GF-D8 (cell line): ENCODE data around the gene KCNAB1.
"Not testable (repeated sequence)": the region's sequence is repeated elsewhere in the genome, so short reads cannot be mapped to it uniquely, and the experiment has no call there.

Experiments used
- DNase-seq: peaks from one replicate; lab custom pipeline; 2025; lab: John Stamatoyannopoulos, UW

Gene KCNAB1

DNA sequence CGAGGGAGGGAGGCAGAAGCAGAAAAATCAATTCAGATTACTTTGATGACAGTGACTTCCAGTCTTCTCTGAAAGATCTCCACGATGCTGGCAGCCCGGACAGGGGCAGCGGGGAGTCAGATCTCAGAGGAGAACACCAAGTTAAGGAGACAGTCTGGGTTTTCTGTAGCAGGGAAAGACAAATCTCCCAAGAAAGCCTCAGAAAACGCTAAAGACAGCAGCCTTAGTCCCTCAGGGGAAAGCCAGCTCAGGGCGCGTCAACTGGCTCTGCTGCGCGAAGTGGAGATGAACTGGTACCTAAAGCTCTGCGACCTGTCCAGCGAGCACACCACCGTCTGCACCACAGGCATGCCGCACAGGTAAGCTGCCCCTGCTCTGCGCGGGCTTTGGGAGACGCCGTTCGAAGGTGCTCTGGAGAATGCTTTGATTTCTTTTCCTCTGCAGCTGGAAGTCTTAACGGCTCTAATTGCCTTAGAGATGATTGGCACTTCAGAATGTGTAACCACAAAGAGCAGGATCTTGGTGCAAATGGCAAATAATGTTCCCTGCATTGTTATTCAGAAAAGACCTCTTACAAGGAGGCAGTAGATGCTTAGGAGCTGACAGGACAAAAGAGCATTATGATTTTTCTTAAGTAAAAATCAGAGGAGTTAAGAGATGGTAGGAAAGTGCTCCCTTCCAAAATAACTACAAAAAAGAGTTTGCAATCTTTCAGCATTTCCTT, at the start of gene KCNAB1:
TSS of gene KCNAB1 (plus strand) at position 51 of the 724 bp plus-strand sequence.
- DNase-seq = no peak

DNA sequence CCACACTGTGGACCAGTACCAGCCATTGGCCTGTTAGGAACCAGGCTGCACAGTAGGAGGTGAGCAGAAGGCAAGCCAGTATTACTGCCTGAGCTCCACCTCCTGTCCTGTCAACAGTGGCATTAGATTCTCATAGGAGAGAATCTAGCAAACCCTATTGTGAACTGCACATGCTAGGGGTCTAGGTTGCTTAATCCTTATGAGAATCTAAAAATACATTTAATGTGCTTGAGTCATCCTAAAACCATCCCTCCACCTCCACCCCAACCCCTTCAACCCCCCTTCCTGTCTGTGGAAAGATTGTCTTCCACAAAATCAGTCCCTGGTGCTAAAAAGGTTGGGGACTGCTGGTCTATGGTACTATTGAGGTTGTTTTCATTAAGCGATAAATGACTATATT, 49.3 kb upstream of the KCNAB1 start:
- DNase-seq = no peak

DNA sequence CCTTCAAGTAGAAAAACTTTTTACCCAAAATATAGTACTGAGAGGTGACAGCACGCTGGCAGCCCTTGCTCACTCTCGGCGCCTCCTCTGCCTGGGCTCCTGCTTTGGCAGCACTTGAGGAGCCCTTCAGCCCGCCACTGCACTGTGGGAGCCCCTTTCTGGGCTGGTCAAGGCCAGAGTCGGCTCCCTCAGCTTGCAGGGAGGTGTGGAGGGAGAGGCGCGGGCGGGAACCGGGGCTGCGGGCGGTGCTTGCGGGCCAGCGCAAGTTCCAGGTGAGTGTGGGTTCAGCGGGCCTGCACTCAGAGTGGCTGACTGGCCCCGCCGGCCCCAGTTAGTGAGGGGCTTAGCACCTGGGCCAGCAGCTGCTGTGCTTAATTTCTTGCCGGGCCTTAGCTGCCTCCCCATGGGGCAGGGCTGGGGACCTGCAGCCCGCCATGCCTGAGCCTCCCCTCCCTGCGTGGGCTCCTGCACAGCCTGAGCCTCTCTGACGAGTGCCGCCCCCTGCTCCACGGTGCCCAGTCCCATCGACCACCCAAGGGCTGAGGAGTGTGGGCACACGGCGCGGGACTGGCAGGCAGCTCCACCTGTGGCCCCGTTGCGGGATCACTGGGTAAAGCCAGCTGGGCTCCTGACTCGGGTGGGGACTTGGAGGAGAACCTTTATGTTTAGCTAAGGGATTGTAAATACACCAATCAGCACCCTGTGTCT, 47.3 kb upstream of the KCNAB1 start:
- not testable (repeated sequence) for DNase-seq

DNA sequence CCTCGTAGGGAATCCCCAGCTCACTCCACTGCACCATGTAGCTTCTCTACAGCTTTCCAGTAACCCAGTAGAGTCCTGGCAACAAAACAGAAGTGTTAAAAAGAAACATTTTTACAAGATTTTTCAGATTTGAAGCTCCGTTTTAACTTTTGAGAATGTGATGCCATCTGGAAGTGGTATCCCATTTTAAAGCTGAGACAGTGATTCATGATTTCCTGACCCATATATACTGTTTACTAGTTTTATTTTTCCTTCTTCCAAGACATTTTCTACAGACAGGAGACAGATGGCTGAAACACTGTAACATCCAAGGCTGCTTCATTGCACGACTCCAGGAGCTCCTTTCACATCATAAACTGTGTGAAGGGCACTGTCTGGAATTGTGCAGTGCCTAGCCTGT, 30.3 kb upstream of the KCNAB1 start:
- DNase-seq = no peak

DNA sequence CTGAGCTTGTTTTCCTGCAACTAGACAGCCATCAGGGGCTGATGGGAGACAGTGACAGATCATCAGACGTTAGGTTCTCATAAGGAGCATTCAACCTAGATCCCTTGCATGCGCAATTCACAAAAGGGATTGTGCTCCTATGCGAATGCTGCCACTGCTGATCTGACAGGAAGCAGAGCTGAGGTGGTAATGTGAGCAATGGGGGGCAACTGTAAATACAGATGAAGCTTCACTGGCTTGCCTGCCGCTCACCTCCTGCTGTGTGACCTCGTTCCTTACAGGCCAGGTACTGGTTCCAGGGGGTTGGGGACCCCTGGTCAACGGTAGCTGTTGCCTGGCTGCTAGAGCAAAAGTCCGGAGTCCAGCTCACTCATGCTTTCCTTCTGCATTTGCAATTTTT, 26.4 kb upstream of the KCNAB1 start:
- DNase-seq = no peak

DNA sequence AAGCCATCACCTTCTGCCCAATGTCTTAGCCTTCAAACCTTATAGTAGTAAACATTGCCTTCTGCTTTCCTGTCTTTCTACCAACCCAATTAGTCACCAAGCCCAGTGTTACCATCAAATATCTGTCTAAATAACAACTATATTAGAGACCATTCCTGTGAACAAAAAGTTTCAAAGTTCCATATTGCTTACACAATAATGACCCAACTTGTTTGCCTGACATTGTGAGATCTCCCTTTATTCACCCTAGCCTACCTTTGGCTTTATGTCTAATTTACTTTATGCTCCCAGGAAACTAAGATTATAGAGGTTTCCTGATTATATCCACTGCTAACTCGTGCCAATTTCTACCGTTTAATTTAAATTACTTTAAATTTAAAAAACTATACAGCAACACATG, 26.0 kb upstream of the KCNAB1 start:
- DNase-seq = no peak

DNA sequence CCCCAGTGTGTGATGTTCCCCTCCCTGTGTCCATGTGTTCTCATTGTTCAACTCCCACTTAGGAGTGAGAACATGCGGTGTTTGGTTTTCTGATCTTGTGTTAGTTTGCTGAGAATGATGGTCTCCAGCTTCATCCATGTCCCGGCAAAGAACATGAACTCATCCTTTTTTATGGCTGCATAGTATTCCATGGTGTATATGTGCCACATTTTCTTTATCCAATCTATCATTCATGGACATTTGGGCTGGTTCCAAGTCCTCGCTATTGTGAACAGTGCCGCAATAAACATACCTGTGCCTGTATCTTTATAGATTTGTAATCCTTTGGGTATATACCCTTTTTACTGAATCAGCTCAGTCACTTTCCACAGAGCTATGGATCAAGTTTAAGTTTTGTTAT, 24.7 kb upstream of the KCNAB1 start:
- DNase-seq = not testable (repeated sequence)

DNA sequence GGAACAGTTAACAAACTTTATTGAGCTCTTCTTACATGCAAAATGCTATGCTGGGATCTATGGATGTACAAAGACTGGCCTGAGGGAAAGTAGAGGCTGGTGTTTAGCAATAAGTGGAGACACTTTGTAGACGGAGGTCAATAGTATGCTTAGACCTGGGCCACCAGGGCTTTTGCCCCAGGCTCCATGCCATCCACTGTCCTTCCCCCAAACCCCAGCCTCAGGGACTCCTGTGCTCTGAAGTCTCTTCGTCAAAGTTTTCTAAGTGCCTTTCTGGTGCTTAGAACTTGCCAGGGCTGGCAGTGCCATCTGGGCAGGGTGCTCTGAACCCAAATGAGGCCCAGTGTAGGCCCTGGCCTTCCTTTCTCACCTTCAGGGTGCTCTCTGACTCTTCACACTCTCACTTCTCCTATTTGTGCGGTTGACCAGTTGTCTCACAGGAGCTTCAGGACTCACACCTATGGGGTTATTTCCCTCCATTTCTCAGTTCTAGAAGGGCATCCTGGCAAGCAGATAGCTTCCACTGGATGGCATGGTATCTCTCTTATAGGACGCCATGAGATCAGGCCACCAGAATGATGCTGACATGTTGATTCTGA, 21.8 kb upstream of the KCNAB1 start:
- DNase-seq = no peak

DNA sequence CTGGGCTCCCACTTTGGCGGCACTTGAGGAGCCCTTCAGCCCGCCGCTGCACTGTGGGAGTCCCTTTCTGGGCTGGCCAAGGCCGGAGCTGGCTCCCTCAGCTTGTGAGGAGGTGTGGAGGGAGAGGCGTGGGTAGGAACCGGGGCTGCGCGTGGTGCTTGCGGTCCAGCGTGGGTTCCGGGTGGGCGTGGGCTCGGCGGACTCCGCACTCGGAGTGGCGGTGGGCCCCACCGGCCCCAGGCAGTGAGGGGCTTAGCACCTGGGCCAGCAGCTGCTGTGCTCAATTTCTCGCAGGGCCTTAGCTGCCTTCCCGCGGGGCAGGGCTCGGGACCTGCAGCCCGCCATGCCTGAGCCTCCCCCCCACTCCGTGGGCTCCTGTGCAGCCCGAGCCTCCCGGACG, 21.0 kb upstream of the KCNAB1 start:
- DNase-seq = not testable (repeated sequence)

DNA sequence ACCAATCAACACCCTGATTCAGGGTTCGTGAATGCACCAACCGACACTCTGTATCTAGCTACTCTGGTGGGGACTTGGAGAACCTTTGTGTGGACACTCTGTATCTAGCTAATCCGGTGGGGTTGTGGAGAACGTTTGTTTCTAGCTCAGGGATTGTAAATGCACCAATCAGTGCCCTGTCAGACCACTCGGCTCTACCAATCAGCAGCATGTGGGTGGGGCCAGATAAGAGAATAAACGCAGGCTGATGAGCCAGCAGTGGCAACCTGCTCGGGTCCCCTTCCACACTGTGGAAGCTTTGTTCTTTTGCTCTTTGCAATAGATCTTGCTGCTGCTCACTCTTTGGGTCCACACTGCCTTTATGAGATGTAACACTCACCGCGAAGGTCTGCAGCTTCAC, 20.4 kb upstream of the KCNAB1 start:
- not testable (repeated sequence) for DNase-seq

DNA sequence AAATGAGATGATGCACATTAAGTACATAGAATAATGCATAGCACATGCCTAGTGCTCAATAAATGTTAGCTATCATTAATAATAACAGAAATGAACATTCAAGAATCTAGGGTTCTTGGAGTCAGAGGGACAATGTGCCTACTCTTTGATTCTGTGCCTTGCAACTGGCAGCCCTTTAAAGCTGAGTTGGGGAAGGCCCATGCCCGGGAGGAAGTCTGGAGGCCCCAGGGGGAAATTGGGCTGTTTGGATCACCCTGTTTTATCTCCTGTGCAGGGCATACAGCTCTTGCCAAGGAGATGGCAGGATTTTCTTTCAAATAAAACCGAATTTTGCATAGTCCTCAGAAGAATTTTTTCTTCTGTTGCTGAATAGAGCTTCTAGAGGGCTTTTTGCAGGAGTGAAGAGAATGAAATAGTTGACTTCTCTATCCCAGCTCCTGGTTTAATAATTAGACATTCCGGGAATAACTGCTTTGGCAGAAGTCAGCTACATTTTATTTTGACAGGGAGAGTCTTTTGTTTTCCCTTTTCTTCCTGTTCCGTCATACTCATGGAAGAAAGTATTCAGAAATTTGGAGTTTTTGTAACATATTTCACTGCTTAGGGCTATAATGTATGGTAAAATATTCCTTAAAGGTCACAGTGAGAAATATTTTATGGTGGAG, 18.0 kb upstream of the KCNAB1 start:
- no peak for DNase-seq

DNA sequence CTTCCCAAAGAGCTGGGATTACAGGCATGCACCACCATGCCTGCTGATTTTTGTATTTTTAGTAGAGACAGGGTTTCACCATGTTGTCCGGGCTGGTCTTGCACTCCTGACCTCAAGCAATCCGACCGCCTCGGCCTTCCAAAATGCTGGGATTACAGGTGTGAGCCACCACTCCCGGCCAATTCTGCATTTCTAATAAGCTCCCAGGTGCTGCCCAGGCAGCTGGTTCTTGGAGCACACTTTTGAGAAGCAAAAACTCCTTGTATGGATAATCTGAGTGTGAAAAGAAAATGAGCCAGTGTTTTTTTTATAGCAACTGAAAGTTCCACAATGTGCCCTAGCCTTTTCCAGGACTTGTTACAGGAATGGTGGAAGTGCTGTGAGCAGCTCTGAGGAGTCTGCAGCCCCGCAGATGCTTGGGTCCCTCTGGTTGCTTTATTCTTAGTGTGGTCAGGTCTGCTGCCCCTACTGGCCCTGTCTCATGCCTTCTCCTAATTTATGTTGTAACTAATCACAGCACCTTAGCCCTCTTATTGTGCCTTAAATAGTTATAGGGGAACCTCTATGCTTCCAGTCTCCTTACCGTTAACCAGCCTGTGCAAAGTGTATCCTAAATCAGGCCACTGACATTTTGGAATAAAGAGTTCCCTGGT, 13.5 kb upstream of the KCNAB1 start:
- DNase-seq = no peak

DNA sequence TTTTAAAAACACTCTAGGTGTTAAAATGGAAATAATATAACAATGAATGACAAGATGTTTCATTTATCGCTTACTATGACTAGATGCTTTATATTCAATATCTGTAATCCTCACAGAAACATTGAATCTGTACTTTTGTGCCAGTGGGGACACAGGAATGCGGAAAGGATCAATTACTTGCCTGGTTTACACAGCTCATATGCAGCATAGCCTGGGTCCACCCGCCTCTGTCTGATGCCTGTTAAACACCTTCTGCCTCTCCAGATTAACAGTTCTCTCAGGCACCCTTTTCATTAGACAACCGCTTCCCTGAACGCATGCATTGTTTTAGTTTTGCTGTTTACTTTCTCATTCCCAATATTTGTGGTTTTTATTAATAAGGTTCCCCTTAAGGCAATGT, 12.9 kb upstream of the KCNAB1 start:
- no peak for DNase-seq

DNA sequence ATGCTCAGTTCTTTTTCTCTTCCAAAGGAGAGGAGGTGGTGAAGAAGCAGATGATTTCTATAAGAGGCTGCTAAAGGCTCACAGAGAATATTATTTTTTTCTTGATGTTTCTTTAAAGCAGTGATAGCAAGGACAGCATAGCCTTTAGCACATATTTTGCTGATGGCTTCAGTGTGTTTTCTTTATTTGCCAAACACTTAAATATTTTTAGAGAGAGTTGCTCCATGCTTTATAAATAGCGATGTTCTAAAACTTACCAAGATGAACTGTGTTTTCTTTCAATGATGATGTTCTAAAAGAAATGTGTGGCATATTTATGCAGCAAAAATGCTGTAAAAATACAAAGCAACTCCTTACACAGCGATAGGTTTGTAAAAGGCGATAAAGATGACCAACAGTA, 11.8 kb upstream of the KCNAB1 start:
- no peak for DNase-seq

DNA sequence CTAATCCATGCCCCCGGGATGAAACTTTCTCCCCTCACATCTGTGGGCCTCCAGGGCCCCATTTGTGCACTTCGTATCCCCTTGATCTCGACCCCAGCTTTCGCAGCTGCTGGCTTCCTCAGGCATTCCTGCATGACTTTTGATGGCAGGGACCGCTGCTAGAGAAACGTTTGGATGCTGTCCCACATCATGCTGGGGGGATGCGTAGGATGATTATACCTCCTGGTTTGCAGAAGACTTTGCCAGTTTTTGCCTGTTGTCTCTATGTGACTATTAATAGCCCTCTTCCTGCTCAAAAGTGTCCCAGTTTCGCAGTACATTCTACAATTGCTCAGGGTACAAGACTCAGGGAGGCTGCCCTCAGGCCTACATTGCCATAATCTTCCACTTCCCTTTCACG, 10.4 kb upstream of the KCNAB1 start:
- DNase-seq = no peak

DNA sequence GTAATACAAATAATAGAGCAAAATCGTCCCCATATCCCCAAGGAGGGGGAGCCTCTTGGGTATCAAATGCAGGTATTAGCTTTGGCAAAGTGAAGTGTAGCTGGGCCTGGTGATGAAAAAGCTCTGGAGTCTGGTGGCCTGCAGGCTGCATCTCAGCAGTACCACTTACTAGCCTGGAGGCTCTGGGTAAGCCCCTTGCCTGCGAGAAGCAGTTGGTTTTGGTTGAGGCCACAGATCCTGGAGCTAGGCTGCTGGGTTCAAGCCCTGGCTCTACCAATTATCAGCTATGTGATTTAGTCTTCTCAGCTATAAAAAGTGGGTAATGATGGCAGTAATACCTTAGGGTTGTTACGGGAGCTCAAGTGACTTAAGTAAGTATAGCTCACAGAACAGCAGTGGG, 6.1 kb downstream of the KCNAB1 start:
- DNase-seq = no peak

DNA sequence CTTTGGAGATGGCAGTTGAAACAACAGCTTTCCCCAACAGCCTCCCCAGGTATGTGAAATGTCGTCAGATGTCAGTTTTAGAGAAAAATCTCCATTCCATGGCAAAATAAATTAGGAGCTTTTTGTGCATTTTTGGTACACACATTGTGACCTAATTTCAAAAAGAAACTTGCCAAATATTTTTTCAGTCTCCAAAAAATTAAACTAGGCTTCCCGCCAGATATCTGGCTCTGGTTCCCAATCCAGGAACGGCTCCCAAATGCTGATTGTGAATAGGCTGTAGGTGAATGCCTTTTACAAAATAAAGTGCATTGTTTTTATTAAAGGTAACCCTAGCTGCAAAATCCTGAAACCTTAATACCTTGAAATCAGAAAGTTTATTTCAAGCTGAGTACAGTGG, 10.9 kb downstream of the KCNAB1 start:
- DNase-seq = no peak

DNA sequence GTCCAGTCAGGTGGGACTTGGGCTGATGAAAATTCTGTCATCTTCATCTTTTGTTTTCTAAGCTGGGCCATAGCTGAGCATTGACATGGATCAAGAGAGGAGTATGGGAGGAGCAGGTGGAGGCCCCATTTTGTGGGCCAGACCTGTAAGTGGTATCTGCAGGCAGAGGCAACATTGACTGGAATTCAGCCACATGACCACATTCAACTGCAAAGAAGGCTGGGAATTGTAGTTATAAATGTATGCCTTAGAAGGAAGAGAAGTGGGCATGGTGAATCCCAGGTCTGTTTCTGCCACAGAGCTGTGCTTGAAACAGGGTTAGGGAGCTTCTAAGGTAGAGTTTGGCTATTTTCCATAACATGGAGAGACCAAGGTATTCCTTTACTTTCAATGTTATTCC, 11.4 kb downstream of the KCNAB1 start:
- DNase-seq = no peak

DNA sequence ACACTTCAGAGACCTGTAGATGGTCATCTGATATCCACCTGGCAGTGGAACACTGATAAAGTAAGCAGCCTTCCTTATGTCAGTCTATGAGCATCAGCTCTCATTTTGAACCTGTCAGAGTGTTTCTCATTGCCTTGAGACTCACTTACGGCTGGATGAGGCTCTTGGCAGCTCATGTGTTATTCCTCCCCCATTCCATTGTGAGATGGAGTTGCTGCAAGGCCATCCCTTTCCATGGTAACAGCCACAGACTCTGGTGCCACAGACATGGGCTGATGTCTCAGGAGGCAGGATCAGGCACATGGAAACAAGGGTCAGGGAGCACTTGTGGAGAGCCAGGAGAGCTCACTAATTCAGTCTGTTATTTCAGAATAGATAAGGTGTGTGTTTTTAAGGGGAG, 11.9 kb downstream of the KCNAB1 start:
- no peak for DNase-seq

DNA sequence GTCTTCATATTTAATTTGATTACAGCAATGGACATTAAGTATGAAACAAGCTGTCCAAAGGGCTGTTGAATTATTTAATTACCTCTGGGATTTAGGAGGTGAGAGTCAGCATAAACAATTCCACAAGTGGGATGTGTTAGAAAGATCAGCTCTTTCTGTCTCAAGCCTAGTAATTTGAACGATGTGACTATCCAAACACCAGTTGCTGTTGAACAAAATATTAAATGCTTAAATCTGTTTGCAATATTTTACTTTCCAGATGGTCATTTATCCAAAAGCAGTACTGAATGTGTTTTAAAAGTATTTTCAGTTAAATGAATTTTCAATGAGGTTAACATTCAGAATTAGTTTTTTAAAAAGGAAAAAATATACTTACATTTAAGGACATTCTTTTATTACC, 12.7 kb downstream of the KCNAB1 start:
- DNase-seq = no peak

DNA sequence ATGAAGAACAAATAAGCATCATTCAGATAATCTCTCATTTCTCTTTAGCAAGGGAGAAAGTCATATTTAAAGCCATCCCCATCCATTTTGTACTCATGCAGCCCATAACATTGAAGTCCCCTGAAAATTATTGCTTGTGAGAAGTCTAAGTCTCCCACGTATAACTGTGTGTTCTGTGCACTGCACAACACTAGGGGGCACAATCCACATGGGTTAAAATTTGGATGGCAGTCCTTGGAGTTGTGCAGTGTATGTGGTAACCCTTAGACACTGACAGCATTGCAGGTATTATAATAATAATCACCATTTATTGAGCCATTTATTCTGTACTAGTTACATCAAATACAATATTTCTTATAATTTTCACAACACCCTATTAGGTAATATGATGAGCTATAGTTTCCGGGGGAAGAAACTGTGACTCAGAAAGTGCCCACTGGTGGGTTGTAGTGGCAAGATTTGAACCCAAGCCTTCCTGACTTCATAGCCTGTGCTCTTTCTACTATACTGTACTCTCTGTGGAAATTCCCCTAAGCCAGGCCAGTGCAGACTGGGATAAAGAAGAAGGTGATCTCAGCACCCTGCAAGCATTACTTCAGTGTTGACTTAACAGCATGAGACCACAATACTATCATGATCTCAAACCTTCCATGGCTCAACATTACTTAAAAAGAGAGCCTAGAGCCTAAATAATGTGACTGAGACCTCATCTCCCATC, 15.7 kb downstream of the KCNAB1 start:
- no peak for DNase-seq

DNA sequence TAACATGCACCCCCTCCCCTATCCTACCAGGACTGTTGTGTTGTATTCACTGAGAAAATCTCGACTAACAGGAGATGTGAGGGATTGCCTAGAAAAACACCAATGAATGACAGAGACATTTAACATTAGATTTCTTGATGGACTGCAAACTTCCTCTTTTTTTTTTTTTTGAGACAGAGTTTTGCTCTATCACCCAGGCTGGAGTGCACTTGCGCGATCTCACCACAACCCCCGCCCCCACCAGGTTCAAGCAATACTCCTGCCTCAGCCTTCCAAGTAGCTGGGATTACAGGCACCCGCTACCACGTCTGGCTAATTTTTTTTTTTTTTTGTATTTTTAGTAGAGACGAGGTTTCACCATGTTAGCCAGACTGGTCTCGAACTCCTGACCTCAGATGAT, 17.0 kb downstream of the KCNAB1 start:
- DNase-seq = not testable (repeated sequence)
